ENCODE results near the gene WDR62.

- no peak for TF ChIP-seq EZH2phosphoT487 (IDR thresholded peaks at IDR 0.05; ENCODE audit: borderline replicate concordance, low read depth, low read length)
- no peak for TF ChIP-seq CTCF (conservative IDR thresholded peaks at IDR 0.05; ENCODE audit: low read length)
These were observed 98.4 kb downstream of the WDR62 start for GRCh38 chr19:36153126-36153525.

Measured in OCI-LY7 (cell line).